ENCODE results near the gene SETD2. TPM values are rescaled to one million over a fixed set of nuclear protein-coding genes. Genes with fewer than 3 reads are reported as not detected.

Gene SETD2
- total RNA-seq, 1 donor from 2014 or later: 21.3 TPM

GRCh38 chr3:46968783-46969428, 195.0 kb downstream of the SETD2 start:
- no peak for DNase-seq (ENCODE audit: low read depth)
- no peak overlapping the region for H3K4me3 ChIP-seq (ENCODE audit: low read depth, low read length)
- TF ChIP-seq, protein P1, sequence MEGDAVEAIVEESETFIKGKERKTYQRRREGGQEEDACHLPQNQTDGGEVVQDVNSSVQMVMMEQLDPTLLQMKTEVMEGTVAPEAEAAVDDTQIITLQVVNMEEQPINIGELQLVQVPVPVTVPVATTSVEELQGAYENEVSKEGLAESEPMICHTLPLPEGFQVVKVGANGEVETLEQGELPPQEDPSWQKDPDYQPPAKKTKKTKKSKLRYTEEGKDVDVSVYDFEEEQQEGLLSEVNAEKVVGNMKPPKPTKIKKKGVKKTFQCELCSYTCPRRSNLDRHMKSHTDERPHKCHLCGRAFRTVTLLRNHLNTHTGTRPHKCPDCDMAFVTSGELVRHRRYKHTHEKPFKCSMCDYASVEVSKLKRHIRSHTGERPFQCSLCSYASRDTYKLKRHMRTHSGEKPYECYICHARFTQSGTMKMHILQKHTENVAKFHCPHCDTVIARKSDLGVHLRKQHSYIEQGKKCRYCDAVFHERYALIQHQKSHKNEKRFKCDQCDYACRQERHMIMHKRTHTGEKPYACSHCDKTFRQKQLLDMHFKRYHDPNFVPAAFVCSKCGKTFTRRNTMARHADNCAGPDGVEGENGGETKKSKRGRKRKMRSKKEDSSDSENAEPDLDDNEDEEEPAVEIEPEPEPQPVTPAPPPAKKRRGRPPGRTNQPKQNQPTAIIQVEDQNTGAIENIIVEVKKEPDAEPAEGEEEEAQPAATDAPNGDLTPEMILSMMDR (conservative IDR thresholded peaks at IDR 0.05; ENCODE audit: low read depth, low read length): no peak

GRCh38 chr3:46966811-46967210, 197.1 kb downstream of the SETD2 start:
- no peak overlapping the region for H3K4me3 ChIP-seq (ENCODE audit: low read depth, low read length)
- DNase-seq (ENCODE audit: low read depth): no peak
- TF ChIP-seq, protein P1 (conservative IDR thresholded peaks at IDR 0.05; ENCODE audit: low read depth, low read length): peak; percentile 16

Other genes starting within 250 kb of the SETD2 start
- gene CCDC12, start 187.4 kb downstream of the SETD2 start, total RNA-seq: 41.9 and 60.3 TPM in 2 replicates
- 40.7 and 79.7 TPM in 2 replicates for gene NBEAL2, start 184.4 kb downstream of the SETD2 start, total RNA-seq
- 7.8 and 16.1 TPM in 2 replicates for gene KIF9, start 118.7 kb upstream of the SETD2 start, total RNA-seq
- 13.7 and 24.3 TPM in 2 replicates for gene KLHL18, start 118.8 kb upstream of the SETD2 start, total RNA-seq
- gene PTPN23, start 216.9 kb upstream of the SETD2 start, total RNA-seq: 14.2 and 15.0 TPM in 2 replicates